Activated CD8-positive, alpha-beta memory T cell treated with anti-CD3 and anti-CD28 coated beads, Interleukin-2, amount 50 U/mL, for 1 hour (primary cell): ENCODE results near the gene NCLN.
"Not testable (repeated sequence)": the region's sequence is repeated elsewhere in the genome, so short reads cannot be mapped to it uniquely, and the experiment has no call there.

ENCODE experiments used
- DNase-seq: peaks from one replicate; pipeline ENCODE4 v3.0.0-alpha.2; 2020; ENCODE audit errors: extremely low read depth

The NCLN gene

GRCh38 chr19:3154957-3155736 is 30.6 kb upstream of the NCLN start:
- DNase-seq = peak; percentile 71

GRCh38 chr19:3157096-3157845 is 28.5 kb upstream of the NCLN start:
- no peak for DNase-seq

GRCh38 chr19:3159565-3159964 is 26.2 kb upstream of the NCLN start:
- no peak for DNase-seq

GRCh38 chr19:3160219-3160618 is 25.5 kb upstream of the NCLN start:
- no peak for DNase-seq

- no peak for DNase-seq
These were observed 24.3 kb upstream of the NCLN start for GRCh38 chr19:3161453-3161852.

- DNase-seq = no peak
These were observed 23.1 kb upstream of the NCLN start for GRCh38 chr19:3162418-3163229.

GRCh38 chr19:3163230-3163886 is 22.4 kb upstream of the NCLN start:
- peak; percentile 59 for DNase-seq

- DNase-seq = no peak
These were observed 21.8 kb upstream of the NCLN start for GRCh38 chr19:3163943-3164342.

GRCh38 chr19:3167533-3168272 is 18.0 kb upstream of the NCLN start:
- no peak for DNase-seq

- no peak for DNase-seq
These were observed 13.6 kb upstream of the NCLN start for GRCh38 chr19:3171894-3172672.

GRCh38 chr19:3172673-3173000 is 13.1 kb upstream of the NCLN start:
- not testable (repeated sequence) for DNase-seq

GRCh38 chr19:3175781-3176714 is 9.7 kb upstream of the NCLN start:
- no peak for DNase-seq

GRCh38 chr19:3176715-3177501 is 8.8 kb upstream of the NCLN start:
- DNase-seq = peak; percentile 65

- DNase-seq = no peak
These were observed 7.3 kb upstream of the NCLN start, which contains the start of gene S1PR4 for GRCh38 chr19:3178377-3178972. S1PR4 (plus strand) TSS chr19:3178769; CDS start chr19:3178793, 24 bp downstream.

GRCh38 chr19:3178973-3179738 is 6.6 kb upstream of the NCLN start:
- DNase-seq = no peak

- no peak for DNase-seq
These were observed 5.9 kb upstream of the NCLN start for GRCh38 chr19:3179739-3180293.
